Neuronal stem cell (in vitro differentiated cells): ENCODE measurements around the gene ZNF783.
"Not testable (repeated sequence)": the region's sequence is repeated elsewhere in the genome, so short reads cannot be mapped to it uniquely, and the experiment has no call there.

Experiments
- DNase-seq: peaks from one replicate; pipeline ENCODE4 v3.0.0-alpha.2; 2013; ENCODE audit warnings: low spot score
- H2AFZ ChIP-seq: one replicate; pipeline ENCODE4 v1.6.1; 2013; ENCODE audit warnings: mild to moderate bottlenecking, low read length, inconsistent platforms
- H2AK5ac ChIP-seq: 2 replicates; pipeline ENCODE4 v1.6.1; 2013; ENCODE audit warnings: low read depth, mild to moderate bottlenecking, inconsistent platforms, low read length, moderate library complexity, mixed read lengths
- H2BK120ac ChIP-seq: 2 replicates; pipeline ENCODE4 v1.6.1; 2013; ENCODE audit warnings: low read depth, mild to moderate bottlenecking, inconsistent platforms, low read length, moderate library complexity, mixed read lengths
- H2BK12ac ChIP-seq: one replicate; pipeline ENCODE4 v1.6.1; 2013; ENCODE audit warnings: low read length, inconsistent platforms
- H2BK15ac ChIP-seq: 2 replicates; pipeline ENCODE4 v1.6.1; 2013; ENCODE audit warnings: mild to moderate bottlenecking, low read length, inconsistent platforms, mixed read lengths
- H2BK5ac ChIP-seq: one replicate; pipeline ENCODE4 v1.6.1; 2013; ENCODE audit warnings: inconsistent platforms, mild to moderate bottlenecking, low read length, moderate library complexity
- H3K14ac ChIP-seq: one replicate; pipeline ENCODE4 v1.6.1; 2013; ENCODE audit warnings: low read length, inconsistent platforms
- H3K18ac ChIP-seq: 2 replicates; pipeline ENCODE4 v1.6.1; 2013; ENCODE audit warnings: low read length, inconsistent platforms
- H3K23ac ChIP-seq: 2 replicates; pipeline ENCODE4 v1.6.1; 2013; ENCODE audit warnings: low read depth, mild to moderate bottlenecking, mixed read lengths, low read length, inconsistent platforms; ENCODE audit not compliant: poor library complexity
- H3K27ac ChIP-seq: replicated peaks from 3 replicates; pipeline ENCODE4 v1.5.1; 2013; ENCODE audit warnings: low read length, inconsistent platforms
- H3K27me3 ChIP-seq, 3 experiments: 2 replicates each; pipeline ENCODE4 v1.6.1; 2013; ENCODE audit warnings: low read length in 3 of 3, mild to moderate bottlenecking in 2 of 3, inconsistent platforms in 1 of 3, low read depth in 1 of 3, mixed read lengths in 1 of 3, moderate library complexity in 1 of 3; ENCODE audit not compliant: control insufficient read depth in 3 of 3, insufficient read depth in 3 of 3
- H3K36me3 ChIP-seq, 2 donors: replicated peaks in 1 of 2; 2 replicates each; pipeline ENCODE4 v1.6.1; 2013; ENCODE audit warnings: low read length in 2 of 2; ENCODE audit not compliant: control insufficient read depth in 2 of 2, insufficient read depth in 2 of 2
- H3K4ac ChIP-seq: 2 replicates; pipeline ENCODE4 v1.6.1; 2013; ENCODE audit warnings: inconsistent platforms, mild to moderate bottlenecking, low read length, moderate library complexity
- H3K4me1 ChIP-seq, 2 donors: 1 replicate in 1 of 2; 2 replicates in 1 of 2; pipeline ENCODE4 v1.6.1; 2013; ENCODE audit warnings: low read length in 2 of 2, low read depth in 1 of 2; ENCODE audit not compliant: control insufficient read depth in 2 of 2, insufficient read depth in 1 of 2
- H3K4me2 ChIP-seq: one replicate; pipeline ENCODE4 v1.6.1; 2013; ENCODE audit warnings: mild to moderate bottlenecking, low read length, inconsistent platforms; ENCODE audit not compliant: insufficient read depth, poor library complexity, severe bottlenecking
- H3K4me3 ChIP-seq, 2 donors: 2 replicates each; pipeline ENCODE4 v1.5.1; 2013; ENCODE audit warnings: low read length in 2 of 2, mild to moderate bottlenecking in 2 of 2, inconsistent platforms in 1 of 2, moderate library complexity in 1 of 2
- H3K79me1 ChIP-seq: one replicate; pipeline ENCODE4 v1.6.1; 2013; ENCODE audit warnings: low read depth, mild to moderate bottlenecking, inconsistent platforms, low read length, moderate library complexity
- H3K9ac ChIP-seq: one replicate; pipeline ENCODE4 v1.6.1; 2013; ENCODE audit warnings: mild to moderate bottlenecking, low read depth, low read length, inconsistent platforms; ENCODE audit not compliant: poor library complexity
- H3K9me3 ChIP-seq, 2 donors: replicated peaks in 1 of 2; 2 replicates each; pipeline versions ENCODE3 to v1.6.1; 2013; ENCODE audit warnings: low read length in 2 of 2, mild to moderate bottlenecking in 2 of 2, inconsistent platforms in 1 of 2, low read depth in 1 of 2, mixed read lengths in 1 of 2, moderate library complexity in 1 of 2; ENCODE audit not compliant: control insufficient read depth in 2 of 2, insufficient read depth in 1 of 2
- H4K8ac ChIP-seq: one replicate; pipeline ENCODE4 v1.6.1; 2013; ENCODE audit warnings: low read depth, mild to moderate bottlenecking, inconsistent platforms, low read length, moderate library complexity
- H4K91ac ChIP-seq: one replicate; pipeline ENCODE4 v1.6.1; 2013; ENCODE audit warnings: low read length, low read depth, mild to moderate bottlenecking, inconsistent platforms; ENCODE audit not compliant: poor library complexity
- WGBS, 2 donors: extraction: QIAGEN DNeasy Blood & Tissue Kit; methylation state at CpG; one replicate each; pipeline ENCODE4 v1.1.7; 2013; ENCODE audit warnings: missing lambda C conversion rate in 2 of 2, mixed read lengths in 1 of 2; ENCODE audit not compliant: insufficient read length in 2 of 2, insufficient replicate concordance in 1 of 2; ENCODE audit errors: extremely low coverage in 2 of 2; 5-methylcytosine and 5-hydroxymethylcytosine counted together

Gene ZNF783

GRCh38 chr7:149248777-149249176, 13.2 kb upstream of the ZNF783 start:
- peaks cover 22 to 51% of the 10 kb centered on the region in 2 donors for H3K36me3 ChIP-seq
- H2BK5ac ChIP-seq, result no peak overlapping the region
- peaks cover 6% of the 10 kb centered on the region for H3K79me1 ChIP-seq
- H2AK5ac ChIP-seq, result no peak overlapping the region
- no peak overlapping the region for H3K4me2 ChIP-seq
- H3K27ac ChIP-seq, result no peak overlapping the region
- WGBS, 2 donors, result no CpG with 5 or more reads among the region's 3 CpGs
- no peak overlapping the region for H3K18ac ChIP-seq
- no peak for DNase-seq
- H3K4ac ChIP-seq, result no peak overlapping the region
- H3K27me3 ChIP-seq, result no peaks in the 10 kb centered on the region
- no peak overlapping the region for H3K23ac ChIP-seq
- no peak overlapping the region for H3K9ac ChIP-seq
- no peak overlapping the region for H2BK120ac ChIP-seq
- H3K4me3 ChIP-seq, result no peak overlapping the region
- H2AFZ ChIP-seq, result no peak overlapping the region
- H3K14ac ChIP-seq, result no peak overlapping the region
- no peak overlapping the region for H4K91ac ChIP-seq
- H4K8ac ChIP-seq, result no peak overlapping the region
- H2BK15ac ChIP-seq, result no peak overlapping the region
- no peak overlapping the region for H2BK12ac ChIP-seq
- H3K4me1 ChIP-seq, result no peaks in the 10 kb centered on the region
- peaks cover 0 to 2% of the 10 kb centered on the region in 2 donors for H3K9me3 ChIP-seq

- not testable (repeated sequence) for H3K18ac ChIP-seq
- WGBS, 2 donors, result no CpG with 5 or more reads among the region's 18 CpGs
Observed at GRCh38 chr7:149250151-149250550, 11.8 kb upstream of the ZNF783 start.

DNA sequence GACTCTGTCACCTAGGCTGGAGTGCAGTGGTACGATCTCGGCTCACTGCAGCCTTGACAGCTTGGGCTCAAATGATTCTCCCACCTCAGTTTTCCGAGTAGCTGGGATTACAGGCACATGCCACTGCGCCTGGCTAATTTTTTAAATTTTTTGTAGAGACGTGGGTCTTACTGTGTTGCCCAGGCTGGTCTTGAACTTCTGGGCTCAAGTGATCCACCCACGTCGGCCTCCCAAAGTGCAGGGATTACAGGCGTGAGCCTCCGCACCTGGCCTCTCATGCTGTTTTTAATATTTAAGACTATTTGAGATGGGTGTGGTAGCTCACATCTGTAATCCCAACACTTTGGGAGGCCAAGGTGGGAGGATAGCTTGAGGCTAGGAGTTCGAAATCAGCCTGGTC, 10.5 kb upstream of the ZNF783 start:
- H3K27ac ChIP-seq, H3K14ac ChIP-seq, DNase-seq, H3K79me1 ChIP-seq, H2AFZ ChIP-seq, H3K4me1 ChIP-seq, H3K4ac ChIP-seq, H4K91ac ChIP-seq, H2BK120ac ChIP-seq, H3K9ac ChIP-seq, H2BK5ac ChIP-seq, H3K9me3 ChIP-seq, H3K23ac ChIP-seq, H3K27me3 ChIP-seq, H3K18ac ChIP-seq, H3K4me2 ChIP-seq, H3K4me3 ChIP-seq, H2AK5ac ChIP-seq, H4K8ac ChIP-seq, H2BK15ac ChIP-seq, H2BK12ac ChIP-seq: not testable (repeated sequence)
- WGBS, 2 donors, result no CpG with 5 or more reads among the region's 10 CpGs
- peaks cover 34 to 78% of the 10 kb centered on the region in 2 donors for H3K36me3 ChIP-seq

More at GRCh38 chr7:149250151-149250550, 11.8 kb upstream of the ZNF783 start:
- H3K4me3 ChIP-seq, H2AFZ ChIP-seq, H4K8ac ChIP-seq, H3K4me1 ChIP-seq, H3K4me2 ChIP-seq, H3K79me1 ChIP-seq, H3K9ac ChIP-seq, H3K14ac ChIP-seq, H2BK5ac ChIP-seq, H4K91ac ChIP-seq, H2BK15ac ChIP-seq, H2BK120ac ChIP-seq, H3K27me3 ChIP-seq, H3K27ac ChIP-seq, H2AK5ac ChIP-seq, H2BK12ac ChIP-seq, H3K9me3 ChIP-seq, DNase-seq, H3K4ac ChIP-seq, H3K23ac ChIP-seq: not testable (repeated sequence)
- peaks cover 33 to 65% of the 10 kb centered on the region in 2 donors for H3K36me3 ChIP-seq

GRCh38 chr7:149252378-149252777, 9.6 kb upstream of the ZNF783 start:
- Histone ChIP-seq H3K14ac (no peak overlapping the region), H3K4me3 (no peak overlapping the region), H3K4me1 (no peaks in the 10 kb centered on the region), H2BK15ac (no peak overlapping the region), H2AK5ac (no peak overlapping the region), H2BK120ac (no peak overlapping the region), H2BK12ac (no peak overlapping the region), H4K8ac (no peak overlapping the region), H2AFZ (no peak overlapping the region), H3K18ac (no peak overlapping the region), H3K27ac (no peak overlapping the region), H3K27me3 (no peaks in the 10 kb centered on the region), H3K23ac (no peak overlapping the region), H3K9me3 (no peaks in the 10 kb centered on the region), H3K36me3 (peaks cover 34 to 79% of the 10 kb centered on the region in 2 donors), H3K4ac (no peak overlapping the region), H2BK5ac (no peak overlapping the region), H3K4me2 (no peak overlapping the region), H3K79me1 (peaks cover 4% of the 10 kb centered on the region), H3K9ac (peak overlapping the region; percentile 45), H4K91ac (no peak overlapping the region)
- no CpG with 5 or more reads among the region's 2 CpGs for WGBS, 2 donors
- DNase-seq, result no peak
